ENCODE data around the gene CCN5. TPM values are rescaled to one million over a fixed set of nuclear protein-coding genes. Genes with fewer than 3 reads are reported as not detected.
"Not testable (repeated sequence)": the region's sequence is repeated elsewhere in the genome, so short reads cannot be mapped to it uniquely, and the experiment has no call there.

CCN5 gene
- total RNA-seq, 1 donor from 2014 or later, result 1.1 TPM

GRCh38 chr20:44694159-44694558 lies 21.0 kb upstream of the CCN5 start:
- ATAC-seq (no peak), DNase-seq (ENCODE audit: low spot score) (no peak)

GRCh38 chr20:44695295-44695673 lies 19.9 kb upstream of the CCN5 start:
- DNase-seq (ENCODE audit: low spot score), result no peak
- ATAC-seq, result no peak

- DNase-seq (ENCODE audit: low spot score), result no peak
These were observed 19.4 kb upstream of the CCN5 start for GRCh38 chr20:44695674-44696300.

GRCh38 chr20:44696315-44696714 lies 18.9 kb upstream of the CCN5 start:
- ATAC-seq, result no peak
- DNase-seq (ENCODE audit: low spot score), result no peak

More at GRCh38 chr20:44695674-44696300, 19.4 kb upstream of the CCN5 start:
- no peak for ATAC-seq

- DNase-seq (ENCODE audit: low spot score); ATAC-seq: not testable (repeated sequence)
These were observed 18.1 kb upstream of the CCN5 start for GRCh38 chr20:44697041-44697440.

GRCh38 chr20:44698351-44698750 lies 16.8 kb upstream of the CCN5 start:
- DNase-seq (ENCODE audit: low spot score) (no peak), ATAC-seq (no peak)

- DNase-seq (ENCODE audit: low spot score), result no peak
- ATAC-seq, result no peak
These were observed 14.9 kb upstream of the CCN5 start for GRCh38 chr20:44700306-44700705.

GRCh38 chr20:44701118-44701857 lies 13.9 kb upstream of the CCN5 start:
- DNase-seq (ENCODE audit: low spot score) (no peak), ATAC-seq (peak; percentile 43)

GRCh38 chr20:44701858-44702256 lies 13.3 kb upstream of the CCN5 start:
- ATAC-seq, result no peak

GRCh38 chr20:44702776-44703175 lies 12.4 kb upstream of the CCN5 start:
- peak; percentile 48 for ATAC-seq
- no peak for DNase-seq (ENCODE audit: low spot score)

More at GRCh38 chr20:44701858-44702256, 13.3 kb upstream of the CCN5 start:
- no peak for DNase-seq (ENCODE audit: low spot score)

- no peak for ATAC-seq
- no peak for DNase-seq (ENCODE audit: low spot score)
These were observed 11.8 kb upstream of the CCN5 start for GRCh38 chr20:44703183-44703925.

- ATAC-seq, result no peak
- DNase-seq (ENCODE audit: low spot score), result no peak
These were observed 11.1 kb upstream of the CCN5 start for GRCh38 chr20:44703956-44704488.

GRCh38 chr20:44704551-44704971 lies 10.6 kb upstream of the CCN5 start:
- DNase-seq (ENCODE audit: low spot score) (no peak), ATAC-seq (no peak)

- DNase-seq (ENCODE audit: low spot score) (no peak), ATAC-seq (no peak)
These were observed 9.6 kb upstream of the CCN5 start for GRCh38 chr20:44705364-44706094.

GRCh38 chr20:44706301-44707017 lies 8.7 kb upstream of the CCN5 start:
- ATAC-seq, result no peak
- DNase-seq (ENCODE audit: low spot score), result no peak

- ATAC-seq, result no peak
- no peak for DNase-seq (ENCODE audit: low spot score)
These were observed 8.1 kb upstream of the CCN5 start for GRCh38 chr20:44707018-44707579.

- no peak for DNase-seq (ENCODE audit: low spot score)
These were observed 5.8 kb upstream of the CCN5 start for GRCh38 chr20:44709380-44709779.

GRCh38 chr20:44709797-44710196 lies 5.4 kb upstream of the CCN5 start:
- DNase-seq (ENCODE audit: low spot score), result no peak
- ATAC-seq, result no peak

More at GRCh38 chr20:44709380-44709779, 5.8 kb upstream of the CCN5 start:
- ATAC-seq, result no peak

GRCh38 chr20:44711237-44711636 lies 3.9 kb upstream of the CCN5 start:
- DNase-seq (ENCODE audit: low spot score), result no peak

More at GRCh38 chr20:44711237-44711636, 3.9 kb upstream of the CCN5 start:
- ATAC-seq, result no peak

Data from left lobe of liver (tissue), 2 donors.